AG10803 (cell line): ENCODE results near the gene BCL11B.
A peak's percentile ranks its signal among the peaks of the same experiment; 100 is the strongest.

Experiments
- DNase-seq: peaks from one replicate; pipeline ENCODE4 v3.0.0; 2010; ENCODE audit warnings: low read depth
- H3K4me3 ChIP-seq: 2 replicates; pipeline ENCODE4 v1.5.1; 2011; ENCODE audit warnings: mild to moderate bottlenecking, low read length, control low read depth
- CTCF ChIP-seq: conservative IDR thresholded peaks from 2 replicates; pipeline ENCODE4 v1.5.1; 2011; ENCODE audit warnings: mild to moderate bottlenecking, low read length, control low read depth, inconsistent platforms

Gene BCL11B

GRCh38 chr14:99271951-99272631 lies at the start of gene BCL11B:
Gene BCL11B, minus strand, starts transcription at chr14:99272197. Its CDS starts 979 bp downstream, at chr14:99271218.
- peak within 1 kb of the TSS; percentile 62 for H3K4me3 ChIP-seq
- peak; percentile 63 for TF ChIP-seq CTCF
- DNase-seq = peak; percentile 86

- TF ChIP-seq CTCF = no peak
- DNase-seq = no peak
- H3K4me3 ChIP-seq = no peak overlapping the region
Observed at GRCh38 chr14:99321236-99321925, 49.4 kb upstream of the BCL11B start.

- no peak for TF ChIP-seq CTCF
- no peak overlapping the region for H3K4me3 ChIP-seq
- DNase-seq = no peak
Observed at GRCh38 chr14:99320621-99321235, 48.7 kb upstream of the BCL11B start.

GRCh38 chr14:99320105-99320572 lies 48.1 kb upstream of the BCL11B start:
- peak; percentile 73 for TF ChIP-seq CTCF
- no peak overlapping the region for H3K4me3 ChIP-seq
- DNase-seq = peak; percentile 24

GRCh38 chr14:99318959-99319295 lies 46.9 kb upstream of the BCL11B start:
- H3K4me3 ChIP-seq = no peak overlapping the region
- no peak for DNase-seq
- no peak for TF ChIP-seq CTCF

- no peak for DNase-seq
- H3K4me3 ChIP-seq = no peak overlapping the region
- no peak for TF ChIP-seq CTCF
Observed at GRCh38 chr14:99318091-99318958, 46.3 kb upstream of the BCL11B start.
